ENCODE results near the gene PRR23B.

Gene PRR23B

DNA sequence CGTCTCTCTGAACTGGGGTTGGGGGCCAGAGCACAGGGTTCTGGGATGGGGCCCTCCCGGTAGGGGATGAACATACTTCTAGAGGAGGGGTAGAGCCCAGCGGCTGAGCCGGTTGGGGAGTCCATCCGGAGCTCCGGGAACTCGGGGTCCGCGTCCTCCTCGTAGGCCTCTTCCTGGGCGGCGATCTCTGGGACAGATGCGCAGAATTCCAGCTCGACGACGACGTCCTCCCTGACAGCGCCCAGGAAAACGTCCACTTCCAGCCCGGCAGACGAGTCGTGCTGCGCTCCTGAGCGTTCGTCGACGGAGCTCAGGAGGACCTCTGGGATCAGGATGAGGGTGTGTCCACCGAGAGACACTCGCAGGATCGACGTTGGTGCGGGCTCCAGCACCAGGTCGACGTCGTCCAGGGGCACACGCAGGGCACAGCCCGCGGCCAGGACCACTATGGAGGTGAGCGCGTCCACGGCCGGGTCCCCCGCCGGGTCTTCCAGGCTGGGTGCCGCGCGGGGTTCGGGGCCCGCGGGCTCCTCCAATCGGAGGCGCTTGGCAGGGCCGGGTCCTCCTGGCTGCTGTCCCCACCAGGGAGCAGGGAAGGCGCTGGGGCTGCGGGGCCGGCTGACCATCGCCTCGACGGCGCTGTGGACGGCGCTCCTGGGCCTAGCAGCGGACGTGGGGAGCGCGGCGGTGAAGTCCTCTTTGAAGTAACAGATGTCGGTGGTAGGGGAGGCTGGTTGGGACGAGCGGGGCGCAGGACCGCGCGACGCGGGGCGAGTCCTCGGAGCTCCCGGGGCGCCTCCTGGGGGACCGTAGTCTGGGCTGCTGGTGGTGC is 474 bp downstream of the PRR23B start:
- peaks cover 0 to 2% of the 10 kb centered on the region in 2 donors for H3K9me3 ChIP-seq (ENCODE audit: control insufficient read depth in 2 of 2, low read length in 2 of 2)

DNA sequence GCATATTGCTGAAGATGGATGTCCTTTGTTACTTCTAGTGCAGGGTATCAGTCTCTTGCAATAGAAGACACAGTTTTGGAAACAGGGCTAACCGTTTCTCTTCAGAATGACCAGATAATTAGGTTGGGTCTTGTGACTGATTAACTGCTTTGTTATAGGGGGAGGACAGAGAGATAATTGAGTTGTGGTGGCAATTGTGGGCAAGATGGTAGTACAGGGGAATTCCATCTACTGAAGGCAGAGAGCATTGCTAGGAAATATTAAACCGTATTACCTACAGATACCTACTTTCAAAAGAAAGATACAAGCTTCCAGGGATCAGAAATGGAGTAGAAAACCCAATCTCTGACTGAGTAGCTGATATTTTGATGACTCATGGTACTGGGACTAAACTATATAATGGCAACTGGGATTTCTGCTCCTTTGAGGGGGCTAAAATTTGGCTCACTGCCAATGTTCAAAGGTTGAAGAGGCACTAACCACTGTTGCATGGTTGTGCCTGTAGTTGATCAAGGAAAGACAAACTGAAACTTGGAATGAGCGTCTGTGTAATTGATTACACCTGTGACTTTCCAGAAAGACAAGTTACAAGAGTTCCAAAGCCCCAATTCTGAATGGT is 4.2 kb downstream of the PRR23B start:
- Histone ChIP-seq H3K27me3 (ENCODE audit: control insufficient read depth in 1 of 2, insufficient read depth in 2 of 2, low read length in 2 of 2) (peaks cover 0 to 3% of the 10 kb centered on the region in 2 donors), H3K36me3 (ENCODE audit: control insufficient read depth in 2 of 2, insufficient read depth in 2 of 2, low read length in 2 of 2) (no peaks in the 10 kb centered on the region), H3K4me3 (ENCODE audit: low read length in 2 of 2) (no peak overlapping the region), H3K9ac (ENCODE audit: low read length in 2 of 2) (no peak overlapping the region), H3K9me3 (ENCODE audit: control insufficient read depth in 2 of 2, low read length in 2 of 2) (peaks cover 0 to 2% of the 10 kb centered on the region in 2 donors), H3K27ac (ENCODE audit: low read length) (no peak overlapping the region), H3K4me1 (ENCODE audit: control insufficient read depth, insufficient read depth, low read length) (no peaks in the 10 kb centered on the region)

More for the DNA sequence above, 474 bp downstream of the PRR23B start:
- peaks cover 0 to 3% of the 10 kb centered on the region in 2 donors for H3K27me3 ChIP-seq (ENCODE audit: control insufficient read depth in 1 of 2, insufficient read depth in 2 of 2, low read length in 2 of 2)
- no peak overlapping the region for H3K27ac ChIP-seq (ENCODE audit: low read length)
- no peak overlapping the region for H3K9ac ChIP-seq (ENCODE audit: low read length in 2 of 2)
- no peak overlapping the region for H3K4me3 ChIP-seq (ENCODE audit: low read length in 2 of 2)
- H3K36me3 ChIP-seq (ENCODE audit: control insufficient read depth in 2 of 2, insufficient read depth in 2 of 2, low read length in 2 of 2): no peaks in the 10 kb centered on the region
- no peaks in the 10 kb centered on the region for H3K4me1 ChIP-seq (ENCODE audit: control insufficient read depth, insufficient read depth, low read length)

DNA sequence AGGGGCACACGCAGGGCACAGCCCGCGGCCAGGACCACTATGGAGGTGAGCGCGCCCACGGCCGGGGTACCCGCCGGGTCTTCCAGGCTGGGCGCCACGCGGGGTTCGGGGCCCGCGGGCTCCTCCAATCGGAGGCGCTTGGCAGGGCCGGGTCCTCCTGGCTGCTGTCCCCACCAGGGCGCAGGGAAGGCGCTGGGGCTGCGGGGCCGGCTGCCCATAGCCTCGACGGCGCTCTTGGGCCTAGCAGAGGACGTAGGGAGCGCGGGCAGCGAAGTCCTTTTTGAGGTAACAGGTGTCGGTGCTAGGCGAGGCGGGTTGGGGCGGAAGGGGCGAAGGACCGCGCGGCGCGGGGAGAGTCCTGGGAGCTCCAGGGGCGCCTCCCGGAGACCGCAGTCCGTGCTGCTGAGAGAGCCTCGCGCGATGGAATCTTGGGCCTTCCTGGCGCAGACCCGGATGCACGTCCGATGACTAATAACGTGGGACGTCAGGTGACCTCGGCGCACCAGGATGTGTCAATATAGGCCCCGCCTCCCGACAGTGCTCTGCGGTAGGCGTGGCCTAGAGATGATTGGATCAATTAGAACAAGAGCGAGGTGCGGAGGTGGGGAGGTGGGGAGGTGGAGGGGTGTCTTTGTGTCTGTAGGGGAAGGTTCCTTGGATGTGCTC is 14.5 kb downstream of the PRR23B start, which contains the start of gene PRR23A:
Gene PRR23A, minus strand, starts transcription at position 218 of the 666 bp plus-strand sequence. Its CDS starts 0 bp downstream, at position 218.
- H3K27ac ChIP-seq (ENCODE audit: low read length): no peak within 1 kb of the TSS
- H3K4me3 ChIP-seq (ENCODE audit: low read length in 2 of 2): no peak within 1 kb of the TSS
- peaks cover 4% of the 10 kb centered on the region in 2 donors for H3K9me3 ChIP-seq (ENCODE audit: control insufficient read depth in 2 of 2, low read length in 2 of 2)
- H3K9ac ChIP-seq (ENCODE audit: low read length in 2 of 2): no peak within 1 kb of the TSS
- no peaks in the 10 kb centered on the region for H3K36me3 ChIP-seq (ENCODE audit: control insufficient read depth in 2 of 2, insufficient read depth in 2 of 2, low read length in 2 of 2)
- no peaks in the 10 kb centered on the region for H3K27me3 ChIP-seq (ENCODE audit: control insufficient read depth in 1 of 2, insufficient read depth in 2 of 2, low read length in 2 of 2)
- no peaks in the 10 kb centered on the region for H3K4me1 ChIP-seq (ENCODE audit: control insufficient read depth, insufficient read depth, low read length)

DNA sequence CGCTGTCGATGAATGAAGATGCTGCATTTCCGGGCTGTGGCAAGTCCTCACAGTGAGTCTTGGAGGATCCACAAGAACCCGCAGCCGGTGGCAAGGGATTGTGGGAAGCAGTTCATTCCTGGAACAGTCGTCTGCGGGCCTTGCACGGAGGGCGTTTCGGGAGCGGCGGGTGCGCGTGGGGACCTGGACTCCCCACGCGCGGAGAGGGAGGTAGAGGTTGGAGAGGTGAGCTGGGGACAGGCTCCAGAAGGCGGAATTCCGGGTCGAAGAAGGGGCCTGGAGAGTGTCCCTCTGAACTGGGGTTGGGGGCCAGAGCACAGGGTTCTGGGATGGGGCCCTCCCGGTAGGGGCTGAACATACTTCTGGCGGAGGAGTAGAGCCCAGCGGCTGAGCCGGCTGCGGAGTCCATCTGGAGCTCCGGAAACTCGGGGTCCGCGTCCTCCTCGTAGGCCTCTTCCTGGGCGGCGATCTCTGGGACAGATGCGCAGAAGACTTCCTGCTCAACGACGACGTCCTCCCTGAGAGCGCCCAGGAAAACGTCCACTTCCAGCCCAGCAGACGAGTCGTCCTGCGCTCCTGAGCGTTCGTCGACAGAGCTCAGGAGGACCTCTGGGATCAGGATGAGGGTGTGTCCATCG is 15.3 kb downstream of the PRR23B start:
- H3K27ac ChIP-seq (ENCODE audit: low read length): no peak overlapping the region
- no peaks in the 10 kb centered on the region for H3K36me3 ChIP-seq (ENCODE audit: control insufficient read depth in 2 of 2, insufficient read depth in 2 of 2, low read length in 2 of 2)
- H3K9me3 ChIP-seq (ENCODE audit: control insufficient read depth in 2 of 2, low read length in 2 of 2): peaks cover 4% of the 10 kb centered on the region in 2 donors
- H3K9ac ChIP-seq (ENCODE audit: low read length in 2 of 2): no peak overlapping the region
- no peaks in the 10 kb centered on the region for H3K4me1 ChIP-seq (ENCODE audit: control insufficient read depth, insufficient read depth, low read length)
- H3K4me3 ChIP-seq (ENCODE audit: low read length in 2 of 2): no peak overlapping the region
- H3K27me3 ChIP-seq (ENCODE audit: control insufficient read depth in 1 of 2, insufficient read depth in 2 of 2, low read length in 2 of 2): no peaks in the 10 kb centered on the region

DNA sequence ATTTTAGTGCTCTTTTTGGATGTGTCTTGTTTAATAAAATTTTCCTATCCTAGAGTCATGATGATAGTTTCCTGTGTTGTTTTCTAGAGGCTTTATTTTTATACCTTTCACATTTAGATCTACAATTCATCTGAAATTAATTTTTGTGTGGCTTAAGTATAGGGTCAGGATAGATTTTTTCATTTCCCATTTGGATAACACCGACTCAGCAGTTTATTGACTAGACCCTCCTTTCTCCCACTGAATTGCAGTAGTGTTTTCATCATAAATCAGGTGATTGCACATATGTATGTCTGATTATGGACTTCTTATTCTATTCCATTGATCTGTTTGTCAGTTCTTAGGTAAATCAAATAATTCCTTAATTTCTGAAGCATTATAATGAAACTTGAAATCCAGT is 25.0 kb downstream of the PRR23B start:
- Histone ChIP-seq H3K9me3 (ENCODE audit: control insufficient read depth in 2 of 2, low read length in 2 of 2) (no peaks in the 10 kb centered on the region), H3K4me1 (ENCODE audit: control insufficient read depth, insufficient read depth, low read length) (no peaks in the 10 kb centered on the region), H3K9ac (ENCODE audit: low read length in 2 of 2) (no peak overlapping the region), H3K27me3 (ENCODE audit: control insufficient read depth in 1 of 2, insufficient read depth in 2 of 2, low read length in 2 of 2) (no peaks in the 10 kb centered on the region), H3K27ac (ENCODE audit: low read length) (no peak overlapping the region), H3K36me3 (ENCODE audit: control insufficient read depth in 2 of 2, insufficient read depth in 2 of 2, low read length in 2 of 2) (no peaks in the 10 kb centered on the region), H3K4me3 (ENCODE audit: low read length in 2 of 2) (no peak overlapping the region)

DNA sequence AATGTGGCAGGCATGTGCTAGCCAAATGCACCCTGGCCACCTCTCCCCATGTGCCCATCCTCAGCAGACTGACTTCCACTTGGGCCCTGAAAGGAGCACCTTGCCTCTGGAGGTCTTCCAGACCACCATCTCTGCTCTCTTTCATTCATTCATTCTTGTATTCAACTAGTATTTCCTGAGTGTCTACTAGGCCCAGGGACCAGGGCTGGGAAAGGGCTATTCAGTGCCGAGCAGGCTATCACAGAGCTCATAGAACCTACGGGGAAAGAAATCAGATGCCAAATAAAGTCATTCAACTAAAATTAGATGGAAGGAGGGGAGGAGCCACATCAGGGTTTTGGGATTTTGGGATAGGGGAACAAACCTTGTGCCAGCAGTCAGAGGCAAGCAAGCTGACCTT is 33.5 kb downstream of the PRR23B start:
- H3K36me3 ChIP-seq (ENCODE audit: control insufficient read depth in 2 of 2, insufficient read depth in 2 of 2, low read length in 2 of 2): no peaks in the 10 kb centered on the region
- no peaks in the 10 kb centered on the region for H3K27me3 ChIP-seq (ENCODE audit: control insufficient read depth in 1 of 2, insufficient read depth in 2 of 2, low read length in 2 of 2)
- H3K9ac ChIP-seq (ENCODE audit: low read length in 2 of 2): no peak overlapping the region
- no peaks in the 10 kb centered on the region for H3K9me3 ChIP-seq (ENCODE audit: control insufficient read depth in 2 of 2, low read length in 2 of 2)
- no peak overlapping the region for H3K27ac ChIP-seq (ENCODE audit: low read length)
- no peaks in the 10 kb centered on the region for H3K4me1 ChIP-seq (ENCODE audit: control insufficient read depth, insufficient read depth, low read length)
- H3K4me3 ChIP-seq (ENCODE audit: low read length in 2 of 2): no peak overlapping the region

DNA sequence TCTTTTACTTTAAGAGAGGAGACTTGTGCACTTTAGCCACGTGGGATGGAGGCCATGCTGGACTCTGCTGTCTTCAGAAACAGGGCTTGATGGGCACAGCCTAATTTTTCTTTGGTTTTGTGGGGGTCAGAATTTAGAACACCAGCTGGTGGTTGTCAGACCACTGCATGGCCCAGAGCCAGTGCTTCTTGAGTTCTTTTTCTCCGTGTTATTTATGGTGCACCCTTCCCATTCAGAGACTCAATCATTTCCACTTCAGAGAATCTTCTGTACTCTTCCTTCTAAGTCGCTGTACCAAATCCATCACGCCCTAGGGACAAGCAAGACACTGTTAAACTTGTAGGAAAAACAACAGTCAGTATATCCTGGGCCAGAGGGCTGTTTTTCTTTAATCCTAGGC is 34.8 kb downstream of the PRR23B start:
- Histone ChIP-seq H3K9ac (ENCODE audit: low read length in 2 of 2) (no peak overlapping the region), H3K4me3 (ENCODE audit: low read length in 2 of 2) (no peak overlapping the region), H3K4me1 (ENCODE audit: control insufficient read depth, insufficient read depth, low read length) (no peaks in the 10 kb centered on the region), H3K27ac (ENCODE audit: low read length) (no peak overlapping the region), H3K9me3 (ENCODE audit: control insufficient read depth in 2 of 2, low read length in 2 of 2) (no peaks in the 10 kb centered on the region), H3K36me3 (ENCODE audit: control insufficient read depth in 2 of 2, insufficient read depth in 2 of 2, low read length in 2 of 2) (no peaks in the 10 kb centered on the region), H3K27me3 (ENCODE audit: control insufficient read depth in 1 of 2, insufficient read depth in 2 of 2, low read length in 2 of 2) (no peaks in the 10 kb centered on the region)

DNA sequence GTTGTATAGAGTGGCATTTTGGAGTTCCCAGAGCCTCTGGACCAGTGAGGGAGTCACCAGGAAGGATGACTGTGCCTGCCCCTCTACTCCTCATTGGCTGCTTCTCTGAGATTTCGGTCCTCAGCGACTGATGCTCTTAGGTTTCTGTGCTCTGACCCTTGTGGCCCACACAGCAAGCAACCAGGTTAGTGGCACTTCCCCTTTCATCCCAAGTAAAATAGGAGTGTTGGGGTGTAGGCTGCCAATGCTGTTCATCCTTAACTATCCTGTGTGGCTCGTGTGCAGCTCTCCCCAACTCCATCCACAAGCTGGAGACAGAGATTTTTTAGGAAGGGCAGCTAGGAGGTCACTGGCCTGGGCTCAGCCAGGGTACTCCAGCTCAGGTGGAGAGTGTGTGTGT is 35.9 kb downstream of the PRR23B start:
- Histone ChIP-seq H3K27me3 (ENCODE audit: control insufficient read depth in 1 of 2, insufficient read depth in 2 of 2, low read length in 2 of 2) (no peaks in the 10 kb centered on the region), H3K9me3 (ENCODE audit: control insufficient read depth in 2 of 2, low read length in 2 of 2) (no peaks in the 10 kb centered on the region), H3K9ac (ENCODE audit: low read length in 2 of 2) (no peak overlapping the region), H3K4me3 (ENCODE audit: low read length in 2 of 2) (no peak overlapping the region), H3K36me3 (ENCODE audit: control insufficient read depth in 2 of 2, insufficient read depth in 2 of 2, low read length in 2 of 2) (no peaks in the 10 kb centered on the region), H3K4me1 (ENCODE audit: control insufficient read depth, insufficient read depth, low read length) (peaks cover 3% of the 10 kb centered on the region), H3K27ac (ENCODE audit: low read length) (no peak overlapping the region)

DNA sequence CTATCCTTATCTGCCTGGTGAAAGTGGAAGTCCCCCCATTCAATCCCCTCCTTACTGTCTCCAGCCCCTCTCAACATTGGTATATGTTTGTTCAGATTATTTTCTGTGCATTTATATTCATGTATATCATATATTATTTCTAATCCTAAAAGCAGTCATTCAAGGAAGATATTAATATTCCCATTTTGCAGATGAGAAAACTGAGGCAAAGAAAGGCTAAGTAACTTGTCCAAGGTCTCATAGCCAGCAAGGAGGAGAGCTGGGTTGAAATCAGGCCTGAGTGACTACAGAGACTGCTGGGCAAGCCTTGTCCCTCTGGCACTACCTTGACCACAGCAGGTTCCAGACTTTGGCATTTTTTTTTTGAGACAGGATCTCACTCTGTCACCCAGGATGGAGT is 44.7 kb downstream of the PRR23B start:
- H3K9ac ChIP-seq (ENCODE audit: low read length in 2 of 2): no peak overlapping the region
- H3K4me3 ChIP-seq (ENCODE audit: low read length in 2 of 2): no peak overlapping the region
- H3K9me3 ChIP-seq (ENCODE audit: control insufficient read depth in 2 of 2, low read length in 2 of 2): no peaks in the 10 kb centered on the region
- H3K27ac ChIP-seq (ENCODE audit: low read length): no peak overlapping the region
- peaks cover 0 to 2% of the 10 kb centered on the region in 2 donors for H3K27me3 ChIP-seq (ENCODE audit: control insufficient read depth in 1 of 2, insufficient read depth in 2 of 2, low read length in 2 of 2)
- H3K4me1 ChIP-seq (ENCODE audit: control insufficient read depth, insufficient read depth, low read length): peaks cover 3% of the 10 kb centered on the region
- no peaks in the 10 kb centered on the region for H3K36me3 ChIP-seq (ENCODE audit: control insufficient read depth in 2 of 2, insufficient read depth in 2 of 2, low read length in 2 of 2)

DNA sequence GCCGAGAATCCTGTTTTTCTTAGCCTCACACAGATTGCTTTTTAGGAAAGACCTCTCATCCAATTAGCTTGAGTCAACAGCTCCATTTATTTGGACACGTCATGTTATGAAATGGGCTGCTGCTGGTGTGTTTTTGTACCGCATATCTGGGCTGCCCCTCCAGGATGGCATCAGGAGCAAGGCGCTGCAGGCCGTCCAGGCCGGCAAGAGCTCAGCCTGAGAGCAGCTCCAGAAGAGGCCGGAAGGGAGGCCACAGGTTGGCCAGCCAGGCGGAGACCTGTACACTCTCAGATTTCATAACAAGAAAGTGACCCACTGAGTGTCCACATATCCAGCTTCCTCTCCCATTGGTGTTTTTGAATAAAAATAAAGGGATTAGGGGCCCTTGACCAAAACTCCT is 45.4 kb downstream of the PRR23B start:
- Histone ChIP-seq H3K4me1 (ENCODE audit: control insufficient read depth, insufficient read depth, low read length) (peaks cover 3% of the 10 kb centered on the region), H3K27ac (ENCODE audit: low read length) (no peak overlapping the region), H3K4me3 (ENCODE audit: low read length in 2 of 2) (no peak overlapping the region), H3K9me3 (ENCODE audit: control insufficient read depth in 2 of 2, low read length in 2 of 2) (no peaks in the 10 kb centered on the region), H3K9ac (ENCODE audit: low read length in 2 of 2) (no peak overlapping the region), H3K27me3 (ENCODE audit: control insufficient read depth in 1 of 2, insufficient read depth in 2 of 2, low read length in 2 of 2) (peaks cover 0 to 4% of the 10 kb centered on the region in 2 donors), H3K36me3 (ENCODE audit: control insufficient read depth in 2 of 2, insufficient read depth in 2 of 2, low read length in 2 of 2) (no peaks in the 10 kb centered on the region)

Data from stomach smooth muscle (tissue), 2 donors.